NT2/D1 (cell line): Measurements from ENCODE around the gene AMBN.

Experiments used
- DNase-seq: peaks from one replicate; pipeline ENCODE4 v3.0.0-alpha.2; 2011; ENCODE audit warnings: low read depth, low spot score
- H3K27me3 ChIP-seq: 2 replicates; pipeline ENCODE4 v1.6.0; 2011; ENCODE audit warnings: mild to moderate bottlenecking; ENCODE audit not compliant: insufficient read length, insufficient read depth
- H3K36me3 ChIP-seq: 2 replicates; pipeline ENCODE4 v1.6.1; 2011; ENCODE audit warnings: mild to moderate bottlenecking, low read length, mixed read lengths; ENCODE audit not compliant: insufficient read depth, insufficient read length
- H3K4me1 ChIP-seq: 2 replicates; pipeline ENCODE4 v1.5.1; 2011; ENCODE audit not compliant: insufficient read depth, insufficient read length
- H3K4me3 ChIP-seq: 2 replicates; pipeline ENCODE4 v1.5.1; 2011; ENCODE audit warnings: low read depth; ENCODE audit not compliant: insufficient read length
- H3K9ac ChIP-seq: 2 replicates; pipeline ENCODE4 v1.6.0; 2011; ENCODE audit warnings: low read depth; ENCODE audit not compliant: insufficient read length
- H3K9me3 ChIP-seq: 2 replicates; pipeline ENCODE4 v1.5.1; 2011; ENCODE audit warnings: mild to moderate bottlenecking, low read length; ENCODE audit not compliant: insufficient read depth
- SUZ12 ChIP-seq: IDR thresholded peaks from 2 replicates; pipeline ENCODE4 v1.6.1; 2011; ENCODE audit not compliant: insufficient read length, insufficient read depth; ENCODE audit errors: extremely low read depth
- YY1 ChIP-seq: IDR thresholded peaks from 2 replicates; pipeline ENCODE4 v1.6.1; 2011; ENCODE audit not compliant: insufficient read length, insufficient read depth
- ZNF274 ChIP-seq: IDR thresholded peaks from 2 replicates; pipeline ENCODE4 v1.6.1; 2011; ENCODE audit warnings: mild to moderate bottlenecking, low read depth, low read length

Gene AMBN

GRCh38 chr4:70627620-70628019, 35.6 kb downstream of the AMBN start:
- Histone ChIP-seq H3K9me3 (no peaks in the 10 kb centered on the region), H3K9ac (no peak overlapping the region), H3K4me1 (no peaks in the 10 kb centered on the region), H3K36me3 (no peaks in the 10 kb centered on the region), H3K27me3 (no peaks in the 10 kb centered on the region), H3K4me3 (no peak overlapping the region)
- no peak for TF ChIP-seq YY1
- TF ChIP-seq SUZ12: no peak
- TF ChIP-seq ZNF274: no peak
- DNase-seq: no peak

GRCh38 chr4:70628444-70628843, 36.4 kb downstream of the AMBN start, which contains the start of gene ENAM:
Gene ENAM, plus strand, starts transcription at chr4:70628744. Its CDS starts 757 bp downstream, at chr4:70629501.
- Histone ChIP-seq H3K27me3 (no peaks in the 10 kb centered on the region), H3K9ac (no peak within 1 kb of the TSS), H3K4me3 (no peak within 1 kb of the TSS), H3K4me1 (no peaks in the 10 kb centered on the region), H3K9me3 (no peaks in the 10 kb centered on the region), H3K36me3 (no peaks in the 10 kb centered on the region)
- no peak for DNase-seq
- TF ChIP-seq YY1 (no peak), ZNF274 (no peak), SUZ12 (no peak)

- Histone ChIP-seq H3K9ac (no peak overlapping the region), H3K4me3 (no peak overlapping the region), H3K4me1 (no peaks in the 10 kb centered on the region), H3K9me3 (no peaks in the 10 kb centered on the region), H3K27me3 (no peaks in the 10 kb centered on the region), H3K36me3 (no peaks in the 10 kb centered on the region)
- DNase-seq: no peak
- no peak for TF ChIP-seq ZNF274
- no peak for TF ChIP-seq SUZ12
- TF ChIP-seq YY1: no peak
These were observed 37.5 kb downstream of the AMBN start for GRCh38 chr4:70629469-70630090.

GRCh38 chr4:70630162-70630561, 38.1 kb downstream of the AMBN start:
- Histone ChIP-seq H3K27me3 (no peaks in the 10 kb centered on the region), H3K9ac (no peak overlapping the region), H3K4me3 (no peak overlapping the region), H3K4me1 (no peaks in the 10 kb centered on the region), H3K36me3 (no peaks in the 10 kb centered on the region), H3K9me3 (no peaks in the 10 kb centered on the region)
- DNase-seq: no peak
- no peak for TF ChIP-seq YY1
- no peak for TF ChIP-seq ZNF274
- no peak for TF ChIP-seq SUZ12

GRCh38 chr4:70632028-70632427, 40.0 kb downstream of the AMBN start:
- Histone ChIP-seq H3K4me3 (no peak overlapping the region), H3K9ac (no peak overlapping the region), H3K27me3 (no peaks in the 10 kb centered on the region), H3K4me1 (no peaks in the 10 kb centered on the region), H3K36me3 (no peaks in the 10 kb centered on the region), H3K9me3 (no peaks in the 10 kb centered on the region)
- TF ChIP-seq ZNF274: no peak
- no peak for DNase-seq

GRCh38 chr4:70634482-70634881, 42.4 kb downstream of the AMBN start:
- no peak overlapping the region for H3K9ac ChIP-seq
- DNase-seq: no peak
- H3K4me1 ChIP-seq: no peaks in the 10 kb centered on the region

GRCh38 chr4:70637239-70637913, 45.3 kb downstream of the AMBN start:
- Histone ChIP-seq H3K9me3 (no peaks in the 10 kb centered on the region), H3K36me3 (no peaks in the 10 kb centered on the region), H3K27me3 (no peaks in the 10 kb centered on the region), H3K9ac (no peak overlapping the region), H3K4me1 (no peaks in the 10 kb centered on the region), H3K4me3 (no peak overlapping the region)
- TF ChIP-seq ZNF274 (no peak), SUZ12 (no peak), YY1 (no peak)
- DNase-seq: no peak

More at GRCh38 chr4:70634482-70634881, 42.4 kb downstream of the AMBN start:
- no peak overlapping the region for H3K4me3 ChIP-seq
- no peaks in the 10 kb centered on the region for H3K9me3 ChIP-seq
- TF ChIP-seq SUZ12 (no peak), ZNF274 (no peak), YY1 (no peak)
- no peaks in the 10 kb centered on the region for H3K27me3 ChIP-seq
- H3K36me3 ChIP-seq: no peaks in the 10 kb centered on the region
